Muscle of back (tissue), 11 donors: ENCODE results near the gene SETD5. TPM values are rescaled to one million over a fixed set of nuclear protein-coding genes. Genes with fewer than 3 reads are reported as not detected.
A peak's percentile ranks its signal among the peaks of the same experiment; 100 is the strongest.
"Not testable (repeated sequence)": the region's sequence is repeated elsewhere in the genome, so short reads cannot be mapped to it uniquely, and the experiment has no call there.

Source experiments
- DNase-seq, 3 donors: peaks; one replicate each; pipeline versions ENCODE4 v3.0.0 to v3.0.0-alpha.2; 2013
- polyA plus RNA-seq, 10 donors: library from polyadenylated mRNA; unstranded; fragments of 120-200 nt; gene quantifications; one replicate each; pipeline ENCODE4 v1.2.1, GENCODE V29; 2013; ENCODE audit not compliant: insufficient read length in 10 of 10

SETD5 gene
- polyA plus RNA-seq, 10 donors, result 78.5 to 150 (median 98.1) TPM

GRCh38 chr3:9452417-9452816 lies 55.0 kb downstream of the SETD5 start:
- DNase-seq, result no peak

GRCh38 chr3:9455596-9456131 lies 58.2 kb downstream of the SETD5 start:
- DNase-seq, result no peak

- DNase-seq, result no peak
Measured at GRCh38 chr3:9467451-9467850, 70.0 kb downstream of the SETD5 start.

GRCh38 chr3:9468460-9468859 lies 71.0 kb downstream of the SETD5 start:
- no peak for DNase-seq

- DNase-seq, result no peak
Measured at GRCh38 chr3:9469986-9470385, 72.6 kb downstream of the SETD5 start.

GRCh38 chr3:9473496-9474065 lies 76.2 kb downstream of the SETD5 start:
- no peak for DNase-seq

- no peak for DNase-seq
Measured at GRCh38 chr3:9474482-9474881, 77.1 kb downstream of the SETD5 start.

GRCh38 chr3:9476935-9477334 lies 79.5 kb downstream of the SETD5 start:
- DNase-seq, result no peak

GRCh38 chr3:9480265-9480664 lies 82.8 kb downstream of the SETD5 start:
- no peak for DNase-seq

GRCh38 chr3:9485248-9485647 lies 87.8 kb downstream of the SETD5 start:
- no peak for DNase-seq

GRCh38 chr3:9491506-9491905 lies 94.1 kb downstream of the SETD5 start:
- no peak for DNase-seq

- DNase-seq, result not testable (repeated sequence)
Measured at GRCh38 chr3:9494036-9494435, 96.6 kb downstream of the SETD5 start.

GRCh38 chr3:9496893-9497292 lies 99.5 kb downstream of the SETD5 start:
- DNase-seq, result no peak

- DNase-seq, result no peak
Measured at GRCh38 chr3:9497821-9498565, 100.6 kb downstream of the SETD5 start.

- no peak for DNase-seq
Measured at GRCh38 chr3:9498781-9499180, 101.4 kb downstream of the SETD5 start.

- no peak for DNase-seq
Measured at GRCh38 chr3:9499455-9500107, 102.2 kb downstream of the SETD5 start.

- peak; percentile 12 to 44 (median 18) for DNase-seq
Measured at GRCh38 chr3:9500108-9501050, 103.0 kb downstream of the SETD5 start.

- no peak for DNase-seq
Measured at GRCh38 chr3:9501226-9501625, 103.8 kb downstream of the SETD5 start.

- DNase-seq, result peak; percentile 42 to 72 (median 47)
Measured at GRCh38 chr3:9503283-9503682, 105.9 kb downstream of the SETD5 start.

- DNase-seq, result no peak
Measured at GRCh38 chr3:9507586-9508578, 110.5 kb downstream of the SETD5 start.
